Vagina (tissue), 2 donors: ENCODE measurements around the gene SLC22A3.

Experiments used
- POLR2A ChIP-seq, 2 donors: fragments of 450-650 bp; IDR thresholded peaks; one replicate each; pipeline ENCODE4 v1.6.1; 2017; ENCODE audit warnings: antibody characterized with exemption in 2 of 2, mild to moderate bottlenecking in 2 of 2, moderate library complexity in 2 of 2
- TF ChIP-seq, protein P1 (sequence below), 3 experiments: fragments of 450-650 bp in 2 of 3; fragments of 200-600 bp in 1 of 3; sonication (generic) in 1 of 3; IDR thresholded peaks; one replicate each; pipeline ENCODE4 v1.5.1; 2017 to 2019; ENCODE audit warnings: antibody characterized with exemption in 3 of 3, mild to moderate bottlenecking in 2 of 3, moderate library complexity in 2 of 3

DNA sequence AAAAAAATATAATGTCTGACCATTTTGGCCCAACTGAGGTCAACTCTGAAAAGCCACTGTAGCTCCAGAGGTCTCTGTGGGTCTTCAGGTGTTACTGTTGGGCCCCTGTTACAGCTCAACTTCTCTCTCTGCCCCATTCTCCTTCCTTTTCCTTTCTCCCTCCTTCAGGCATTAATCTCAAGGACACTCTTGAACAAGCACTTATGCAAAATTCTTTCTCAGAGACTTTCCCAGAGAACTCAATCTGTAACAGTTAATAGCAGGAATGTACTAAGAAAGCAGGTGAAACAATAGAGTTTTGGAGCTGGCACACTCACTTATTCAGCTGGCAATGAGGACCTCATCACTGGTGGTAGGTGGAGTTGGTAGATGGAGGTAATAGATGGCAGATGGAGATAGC is 31.9 kb upstream of the SLC22A3 start:
- TF ChIP-seq, protein P1, sequence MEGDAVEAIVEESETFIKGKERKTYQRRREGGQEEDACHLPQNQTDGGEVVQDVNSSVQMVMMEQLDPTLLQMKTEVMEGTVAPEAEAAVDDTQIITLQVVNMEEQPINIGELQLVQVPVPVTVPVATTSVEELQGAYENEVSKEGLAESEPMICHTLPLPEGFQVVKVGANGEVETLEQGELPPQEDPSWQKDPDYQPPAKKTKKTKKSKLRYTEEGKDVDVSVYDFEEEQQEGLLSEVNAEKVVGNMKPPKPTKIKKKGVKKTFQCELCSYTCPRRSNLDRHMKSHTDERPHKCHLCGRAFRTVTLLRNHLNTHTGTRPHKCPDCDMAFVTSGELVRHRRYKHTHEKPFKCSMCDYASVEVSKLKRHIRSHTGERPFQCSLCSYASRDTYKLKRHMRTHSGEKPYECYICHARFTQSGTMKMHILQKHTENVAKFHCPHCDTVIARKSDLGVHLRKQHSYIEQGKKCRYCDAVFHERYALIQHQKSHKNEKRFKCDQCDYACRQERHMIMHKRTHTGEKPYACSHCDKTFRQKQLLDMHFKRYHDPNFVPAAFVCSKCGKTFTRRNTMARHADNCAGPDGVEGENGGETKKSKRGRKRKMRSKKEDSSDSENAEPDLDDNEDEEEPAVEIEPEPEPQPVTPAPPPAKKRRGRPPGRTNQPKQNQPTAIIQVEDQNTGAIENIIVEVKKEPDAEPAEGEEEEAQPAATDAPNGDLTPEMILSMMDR (IDR thresholded peaks at IDR 0.05) = no peak
- no peak for TF ChIP-seq POLR2A (IDR thresholded peaks at IDR 0.05)
